GM19452 (cell line): Measurements from ENCODE around the gene NDN.
"Not testable (repeated sequence)": the region's sequence is repeated elsewhere in the genome, so short reads cannot be mapped to it uniquely, and the experiment has no call there.

Source experiments
- ATAC-seq: cut with Tn5 transposase; IDR thresholded peaks from one replicate; pipeline ENCODE4 v1.9.1; 2021; ENCODE audit not compliant: unreplicated experiment

NDN gene

GRCh38 chr15:23687143-23687470 lies at the start of gene NDN:
Gene NDN, minus strand, starts transcription at chr15:23687305. Its CDS starts 88 bp downstream, at chr15:23687217.
- no peak for ATAC-seq

- ATAC-seq: no peak
These were observed 49.0 kb upstream of the NDN start for GRCh38 chr15:23736033-23736673.

GRCh38 chr15:23734862-23735261 lies 47.8 kb upstream of the NDN start:
- no peak for ATAC-seq

- not testable (repeated sequence) for ATAC-seq
These were observed 27.0 kb upstream of the NDN start for GRCh38 chr15:23713874-23714656.

- no peak for ATAC-seq
These were observed 21.2 kb upstream of the NDN start for GRCh38 chr15:23708332-23708731.

- ATAC-seq: no peak
These were observed 8.2 kb upstream of the NDN start for GRCh38 chr15:23695282-23695681.

- no peak for ATAC-seq
These were observed 7.5 kb upstream of the NDN start for GRCh38 chr15:23694592-23694991.

- no peak for ATAC-seq
These were observed 3.3 kb upstream of the NDN start for GRCh38 chr15:23690450-23690852.

GRCh38 chr15:23690015-23690414 lies 2.9 kb upstream of the NDN start:
- no peak for ATAC-seq

- no peak for ATAC-seq
These were observed 501 bp downstream of the NDN start for GRCh38 chr15:23686466-23687142.

- ATAC-seq: no peak
These were observed 15.6 kb downstream of the NDN start for GRCh38 chr15:23671481-23671880.

- ATAC-seq: no peak
These were observed 16.1 kb downstream of the NDN start for GRCh38 chr15:23670970-23671369.

- no peak for ATAC-seq
These were observed 23.9 kb downstream of the NDN start for GRCh38 chr15:23663232-23663631.

GRCh38 chr15:23648920-23649515 lies 38.1 kb downstream of the NDN start:
- ATAC-seq: no peak

GRCh38 chr15:23647421-23648370 lies 39.4 kb downstream of the NDN start, which contains the start of gene MAGEL2:
Gene MAGEL2, minus strand, starts transcription at chr15:23647867. Its CDS starts 125 bp downstream, at chr15:23647742.
- ATAC-seq: no peak

GRCh38 chr15:23647001-23647295 lies 40.2 kb downstream of the NDN start:
- ATAC-seq: no peak

GRCh38 chr15:23646165-23647000 lies 40.7 kb downstream of the NDN start:
- no peak for ATAC-seq

GRCh38 chr15:23645371-23646164 lies 41.5 kb downstream of the NDN start:
- no peak for ATAC-seq

- no peak for ATAC-seq
These were observed 42.3 kb downstream of the NDN start for GRCh38 chr15:23644829-23645228.
